ENCODE measurements around the gene MAU2. TPM values are rescaled to one million over a fixed set of nuclear protein-coding genes. Genes with fewer than 3 reads are reported as not detected.

The MAU2 gene
- total RNA-seq, 1 experiment from 2014 or later: 48.4 TPM

GRCh38 chr19:19305066-19305465 lies 15.6 kb upstream of the MAU2 start:
- Histone ChIP-seq H3K23me2 (ENCODE audit: insufficient read length, low read depth, low read length, poor library complexity, severe bottlenecking) (no peaks in the 10 kb centered on the region), H4K8ac (replicated peaks; ENCODE audit: insufficient read length, low read depth, low read length) (no peak overlapping the region), H3K18ac (ENCODE audit: insufficient read length, low read depth, low read length) (no peak overlapping the region), H3K79me2 (ENCODE audit: insufficient read depth, low read length) (0 out of 2 replicates have a peak, but pooled peaks cover 2% of the 10 kb centered on the region), H4K91ac (ENCODE audit: insufficient read length, low read depth, low read length) (no peak overlapping the region), H4K20me1 (ENCODE audit: control insufficient read depth, insufficient read depth, insufficient read length) (no peaks in the 10 kb centered on the region), H3K4me1 (ENCODE audit: insufficient read depth, low read length) (no peaks in the 10 kb centered on the region), H2AK5ac (ENCODE audit: insufficient read length, low read length) (no peak overlapping the region), H3K56ac (ENCODE audit: insufficient read length, low read depth, low read length) (no peak overlapping the region), H3K23ac (ENCODE audit: insufficient read length, low read depth, low read length) (no peak overlapping the region), H3K14ac (ENCODE audit: insufficient read depth, low read length) (no peak overlapping the region), H3K27ac (ENCODE audit: insufficient read length, low read depth, low read length) (no peak overlapping the region), H3K4ac (ENCODE audit: low read depth, low read length) (no peak overlapping the region), H2AFZ (ENCODE audit: low read length) (no peak overlapping the region), H2BK120ac (ENCODE audit: low read depth, low read length, poor library complexity, severe bottlenecking) (no peak overlapping the region), H3K79me1 (ENCODE audit: insufficient read depth, low read depth, low read length, poor library complexity, severe bottlenecking) (no peaks in the 10 kb centered on the region), H4K5ac (ENCODE audit: insufficient read length, low read depth, low read length) (no peak overlapping the region), H2BK20ac (ENCODE audit: low read depth, low read length, poor library complexity, severe bottlenecking) (no peak overlapping the region), H2BK5ac (ENCODE audit: insufficient read length, low read length) (no peak overlapping the region), H3T11ph (ENCODE audit: low read length) (no peak overlapping the region), H3K27me3 (ENCODE audit: insufficient read depth, low read length) (no peaks in the 10 kb centered on the region), H3K9me3 (ENCODE audit: control insufficient read depth, low read depth, low read length) (no peaks in the 10 kb centered on the region), H2BK15ac (ENCODE audit: low read depth, low read length) (no peak overlapping the region), H2BK12ac (ENCODE audit: insufficient read length, low read depth, low read length) (no peak overlapping the region), H3K4me2 (ENCODE audit: insufficient read depth, insufficient read length, low read length) (no peak overlapping the region), H3K9ac (ENCODE audit: extremely low read depth, insufficient read length, low read length) (no peak overlapping the region)
- Mint-ChIP-seq H3K36me3 (ENCODE audit: insufficient read depth in 1 of 3, low read depth in 3 of 3) (peaks cover 24 to 71% (median 69%) of the 10 kb centered on the region in 3 experiments), H3K27ac (no peak overlapping the region), H3K9me3 (no peaks in the 10 kb centered on the region), H3K4me1 (no peaks in the 10 kb centered on the region), H3K27me3 (ENCODE audit: low read depth) (no peaks in the 10 kb centered on the region), H3K4me3 (no peak overlapping the region)
- DNase-seq: no peak
- TF ChIP-seq CTCF (conservative IDR thresholded peaks at IDR 0.05): no peak
- WGBS (ENCODE audit: extremely low coverage, insufficient read length, low lambda C conversion rate): no CpG with 5 or more reads among the region's 10 CpGs

Data from H9 (cell line).